Testis (tissue), 2 donors: Measurements from ENCODE around the gene RPP38.

Source experiments
- POLR2A ChIP-seq: fragments of 450-650 bp; IDR thresholded peaks from one replicate; pipeline ENCODE4 v1.6.1; 2017; ENCODE audit warnings: antibody characterized with exemption, mild to moderate bottlenecking, moderate library complexity
- TF ChIP-seq, protein P1 (sequence below), 3 experiments: fragments of 450-650 bp in 2 of 3; fragments of 200-600 bp in 1 of 3; sonication (generic) in 1 of 3; IDR thresholded peaks; one replicate each; pipeline ENCODE4 v1.5.1; 2016 to 2019; ENCODE audit warnings: antibody characterized with exemption in 3 of 3, mild to moderate bottlenecking in 2 of 3, moderate library complexity in 1 of 3

DNA sequence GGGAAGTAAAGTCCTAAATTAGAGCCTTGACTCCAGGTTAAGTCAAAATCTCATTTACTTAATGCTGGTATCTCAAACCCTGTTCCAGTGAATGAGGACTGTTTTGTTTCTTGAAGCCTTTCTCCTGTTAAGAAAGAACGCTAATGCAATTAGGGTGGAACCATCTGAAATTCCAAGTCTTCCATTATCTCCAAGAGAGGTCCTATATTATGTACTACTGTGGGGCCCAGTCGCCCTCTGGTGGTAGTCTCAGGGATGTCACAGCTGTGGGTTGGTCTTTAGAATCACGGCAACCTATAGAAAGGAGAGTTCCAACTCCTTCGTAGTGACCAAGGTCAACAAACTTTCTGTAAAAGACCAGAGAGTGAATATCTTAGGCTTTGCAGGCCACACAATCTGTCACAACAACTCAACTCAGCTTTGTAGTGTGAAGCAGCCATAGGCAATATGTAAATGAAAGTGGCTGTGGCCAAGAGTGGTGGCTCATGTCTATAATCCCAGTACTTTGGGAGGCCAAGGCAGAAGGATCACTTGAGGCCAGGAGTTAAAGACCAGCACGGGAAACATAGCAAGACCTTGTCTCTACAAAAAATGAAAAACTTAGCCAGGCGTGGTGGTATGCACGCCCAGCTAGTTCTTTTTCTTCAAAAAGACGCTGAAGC, 9.3 kb downstream of the RPP38 start:
- TF ChIP-seq, protein P1, sequence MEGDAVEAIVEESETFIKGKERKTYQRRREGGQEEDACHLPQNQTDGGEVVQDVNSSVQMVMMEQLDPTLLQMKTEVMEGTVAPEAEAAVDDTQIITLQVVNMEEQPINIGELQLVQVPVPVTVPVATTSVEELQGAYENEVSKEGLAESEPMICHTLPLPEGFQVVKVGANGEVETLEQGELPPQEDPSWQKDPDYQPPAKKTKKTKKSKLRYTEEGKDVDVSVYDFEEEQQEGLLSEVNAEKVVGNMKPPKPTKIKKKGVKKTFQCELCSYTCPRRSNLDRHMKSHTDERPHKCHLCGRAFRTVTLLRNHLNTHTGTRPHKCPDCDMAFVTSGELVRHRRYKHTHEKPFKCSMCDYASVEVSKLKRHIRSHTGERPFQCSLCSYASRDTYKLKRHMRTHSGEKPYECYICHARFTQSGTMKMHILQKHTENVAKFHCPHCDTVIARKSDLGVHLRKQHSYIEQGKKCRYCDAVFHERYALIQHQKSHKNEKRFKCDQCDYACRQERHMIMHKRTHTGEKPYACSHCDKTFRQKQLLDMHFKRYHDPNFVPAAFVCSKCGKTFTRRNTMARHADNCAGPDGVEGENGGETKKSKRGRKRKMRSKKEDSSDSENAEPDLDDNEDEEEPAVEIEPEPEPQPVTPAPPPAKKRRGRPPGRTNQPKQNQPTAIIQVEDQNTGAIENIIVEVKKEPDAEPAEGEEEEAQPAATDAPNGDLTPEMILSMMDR (IDR thresholded peaks at IDR 0.05) = peak; percentile 72 to 84 (median 76)
- no peak for TF ChIP-seq POLR2A
